ENCODE measurements around the gene PDK4.
"Not testable (repeated sequence)": the region's sequence is repeated elsewhere in the genome, so short reads cannot be mapped to it uniquely, and the experiment has no call there.

PDK4 gene

GRCh38 chr7:95608359-95609173 lies 12.2 kb upstream of the PDK4 start:
- peaks cover 5% of the 10 kb centered on the region; the same call in 1 of the 2 replicates for H3K27me3 ChIP-seq
- H3K9me3 ChIP-seq: no peaks in the 10 kb centered on the region; the same call in 1 of the 2 replicates
- H3K4me3 ChIP-seq (ENCODE audit: low read depth, low read length): no peak overlapping the region
- peak; percentile 12 for DNase-seq
- H3K36me3 ChIP-seq: no peaks in the 10 kb centered on the region
- H3K4me1 ChIP-seq: no peaks in the 10 kb centered on the region
- TF ChIP-seq CTCF (IDR thresholded peaks at IDR 0.05; ENCODE audit: low read depth, low read length): no peak

GRCh38 chr7:95607561-95607960 lies 11.2 kb upstream of the PDK4 start:
- H3K4me3 ChIP-seq (ENCODE audit: low read depth, low read length): no peak overlapping the region
- TF ChIP-seq CTCF (IDR thresholded peaks at IDR 0.05; ENCODE audit: low read depth, low read length): no peak
- no peaks in the 10 kb centered on the region; the same call in 1 of the 2 replicates for H3K9me3 ChIP-seq
- DNase-seq: no peak
- H3K36me3 ChIP-seq: no peaks in the 10 kb centered on the region
- H3K4me1 ChIP-seq: no peaks in the 10 kb centered on the region
- peaks cover 5% of the 10 kb centered on the region; the same call in 1 of the 2 replicates for H3K27me3 ChIP-seq

GRCh38 chr7:95605275-95605674 lies 9.0 kb upstream of the PDK4 start:
- Histone ChIP-seq H3K4me1 (no peaks in the 10 kb centered on the region), H3K4me3 (ENCODE audit: low read depth, low read length) (no peak overlapping the region), H3K36me3 (no peaks in the 10 kb centered on the region), H3K9me3 (no peaks in the 10 kb centered on the region; the same call in 1 of the 2 replicates), H3K27me3 (peaks cover 5% of the 10 kb centered on the region; the same call in 1 of the 2 replicates)
- TF ChIP-seq CTCF (IDR thresholded peaks at IDR 0.05; ENCODE audit: low read depth, low read length): no peak
- no peak for DNase-seq

- not testable (repeated sequence) for H3K27me3 ChIP-seq; H3K4me1 ChIP-seq; H3K4me3 ChIP-seq (ENCODE audit: low read depth, low read length); H3K36me3 ChIP-seq; H3K9me3 ChIP-seq; DNase-seq
Observed at GRCh38 chr7:95604811-95605210, 8.5 kb upstream of the PDK4 start.

GRCh38 chr7:95604397-95604796 lies 8.1 kb upstream of the PDK4 start:
- not testable (repeated sequence) for H3K36me3 ChIP-seq; H3K27me3 ChIP-seq; H3K9me3 ChIP-seq; H3K4me3 ChIP-seq (ENCODE audit: low read depth, low read length); DNase-seq; H3K4me1 ChIP-seq

GRCh38 chr7:95602421-95602820 lies 6.1 kb upstream of the PDK4 start:
- no peak for TF ChIP-seq CTCF (IDR thresholded peaks at IDR 0.05; ENCODE audit: low read depth, low read length)
- no peaks in the 10 kb centered on the region for H3K36me3 ChIP-seq
- DNase-seq: no peak
- H3K4me1 ChIP-seq: no peaks in the 10 kb centered on the region
- H3K27me3 ChIP-seq: no peaks in the 10 kb centered on the region; the same call in 1 of the 2 replicates
- no peak overlapping the region for H3K4me3 ChIP-seq (ENCODE audit: low read depth, low read length)
- no peaks in the 10 kb centered on the region; the same call in 1 of the 2 replicates for H3K9me3 ChIP-seq

- Histone ChIP-seq H3K9me3 (no peaks in the 10 kb centered on the region; the same call in 1 of the 2 replicates), H3K4me1 (no peaks in the 10 kb centered on the region), H3K36me3 (no peaks in the 10 kb centered on the region), H3K4me3 (ENCODE audit: low read depth, low read length) (no peak overlapping the region), H3K27me3 (peaks cover 10% of the 10 kb centered on the region)
- no peak for DNase-seq
- TF ChIP-seq CTCF (IDR thresholded peaks at IDR 0.05; ENCODE audit: low read depth, low read length): no peak
Observed at GRCh38 chr7:95601316-95601715, 5.0 kb upstream of the PDK4 start.
